T-helper 17 cell (primary cell): Measurements from ENCODE around the gene KCNJ10. TPM values are rescaled to one million over a fixed set of nuclear protein-coding genes. Genes with fewer than 3 reads are reported as not detected.
A peak's percentile ranks its signal among the peaks of the same experiment; 100 is the strongest.

Source experiments
- ATAC-seq: fragments of 150-1000 bp; cut with Tn5 transposase; 2 replicates; pipeline ENCODE4 v1.10.0; 2021; ENCODE audit warnings: mild to moderate bottlenecking, moderate library complexity
- DNase-seq, 3 donors: peaks; one replicate each; pipeline versions ENCODE4 v3.0.0 to v3.0.0-alpha.2; 2020 to 2021
- H3K9me3 ChIP-seq: one replicate; pipeline ENCODE4 v1.7.0; 2013; ENCODE audit warnings: low read length, mild to moderate bottlenecking; ENCODE audit not compliant: control insufficient read depth, poor library complexity, severe bottlenecking
- H3K27ac Mint-ChIP-seq: one replicate; pipeline ENCODE4 v1.8.0; 2022; ENCODE audit warnings: mild to moderate bottlenecking, moderate library complexity, mixed read lengths
- H3K27me3 Mint-ChIP-seq: one replicate; pipeline ENCODE4 v1.8.0; 2022; ENCODE audit warnings: mixed read lengths
- H3K36me3 Mint-ChIP-seq: one replicate; pipeline ENCODE4 v1.8.0; 2022; ENCODE audit warnings: low read depth, mixed read lengths
- H3K4me1 Mint-ChIP-seq: one replicate; pipeline ENCODE4 v1.8.0; 2022; ENCODE audit warnings: mild to moderate bottlenecking, mixed read lengths
- H3K4me3 Mint-ChIP-seq: one replicate; pipeline ENCODE4 v1.8.0; 2022; ENCODE audit warnings: mild to moderate bottlenecking, moderate library complexity, mixed read lengths
- total RNA-seq, 4 donors: library from RNA in 2 of 4; stranded (reverse) in 2 of 4; gene quantifications; one replicate each; pipeline ENCODE4 v1.2.3 and lab custom pipeline; 2022 to 2026

Gene KCNJ10
- total RNA-seq, 2 donors from 2014 or later, result not detected

GRCh38 chr1:160096274-160097116, 26.5 kb upstream of the KCNJ10 start:
- Mint-ChIP-seq H3K27me3 (no peaks in the 10 kb centered on the region), H3K36me3 (peaks cover 2% of the 10 kb centered on the region), H3K4me1 (peaks cover 35% of the 10 kb centered on the region), H3K4me3 (peak overlapping the region; percentile 93), H3K27ac (peak overlapping the region; percentile 95)
- H3K9me3 ChIP-seq, result no peaks in the 10 kb centered on the region
- no peak for ATAC-seq
- no peak for DNase-seq

- H3K36me3 Mint-ChIP-seq, result peaks cover 6% of the 10 kb centered on the region
- DNase-seq (no peak), ATAC-seq (no peak)
- H3K4me3 Mint-ChIP-seq, result peak overlapping the region; percentile 93
- H3K27ac Mint-ChIP-seq, result peak overlapping the region; percentile 95
- H3K9me3 ChIP-seq, result no peaks in the 10 kb centered on the region
- peaks cover 32% of the 10 kb centered on the region for H3K4me1 Mint-ChIP-seq
- H3K27me3 Mint-ChIP-seq, result no peaks in the 10 kb centered on the region
Observed at GRCh38 chr1:160095382-160096105, 25.6 kb upstream of the KCNJ10 start.

GRCh38 chr1:160094806-160095205, 24.8 kb upstream of the KCNJ10 start:
- Mint-ChIP-seq H3K27me3 (no peaks in the 10 kb centered on the region), H3K27ac (no peak overlapping the region), H3K4me1 (peaks cover 30% of the 10 kb centered on the region), H3K36me3 (peaks cover 6% of the 10 kb centered on the region), H3K4me3 (no peak overlapping the region)
- ATAC-seq (no peak), DNase-seq (no peak)
- no peaks in the 10 kb centered on the region for H3K9me3 ChIP-seq

GRCh38 chr1:160094291-160094625, 24.3 kb upstream of the KCNJ10 start:
- no peak for DNase-seq
- H3K27ac Mint-ChIP-seq, result no peak overlapping the region

GRCh38 chr1:160093624-160094290, 23.8 kb upstream of the KCNJ10 start:
- no peaks in the 10 kb centered on the region for H3K27me3 Mint-ChIP-seq
- no peaks in the 10 kb centered on the region for H3K9me3 ChIP-seq
- DNase-seq (no peak), ATAC-seq (no peak)
- H3K4me1 Mint-ChIP-seq, result peaks cover 27% of the 10 kb centered on the region
- H3K27ac Mint-ChIP-seq, result no peak overlapping the region
- peaks cover 10% of the 10 kb centered on the region for H3K36me3 Mint-ChIP-seq
- H3K4me3 Mint-ChIP-seq, result no peak overlapping the region

More at GRCh38 chr1:160094291-160094625, 24.3 kb upstream of the KCNJ10 start:
- Mint-ChIP-seq H3K4me1 (peaks cover 26% of the 10 kb centered on the region), H3K36me3 (peaks cover 6% of the 10 kb centered on the region), H3K4me3 (no peak overlapping the region), H3K27me3 (no peaks in the 10 kb centered on the region)
- ATAC-seq, result no peak
- no peaks in the 10 kb centered on the region for H3K9me3 ChIP-seq

GRCh38 chr1:160093069-160093395, 23.1 kb upstream of the KCNJ10 start:
- H3K27ac Mint-ChIP-seq, result no peak overlapping the region
- no peak overlapping the region for H3K4me3 Mint-ChIP-seq
- H3K27me3 Mint-ChIP-seq, result no peaks in the 10 kb centered on the region
- no peak for ATAC-seq
- no peak for DNase-seq
- peaks cover 27% of the 10 kb centered on the region for H3K4me1 Mint-ChIP-seq
- no peaks in the 10 kb centered on the region for H3K9me3 ChIP-seq
- peaks cover 13% of the 10 kb centered on the region for H3K36me3 Mint-ChIP-seq

GRCh38 chr1:160092366-160093068, 22.6 kb upstream of the KCNJ10 start:
- DNase-seq (no peak), ATAC-seq (no peak)
- Mint-ChIP-seq H3K36me3 (peaks cover 13% of the 10 kb centered on the region), H3K4me1 (peaks cover 23% of the 10 kb centered on the region), H3K4me3 (no peak overlapping the region), H3K27me3 (no peaks in the 10 kb centered on the region), H3K27ac (no peak overlapping the region)
- H3K9me3 ChIP-seq, result no peaks in the 10 kb centered on the region

- Mint-ChIP-seq H3K27ac (no peak overlapping the region), H3K4me3 (no peak overlapping the region), H3K27me3 (no peaks in the 10 kb centered on the region), H3K4me1 (peaks cover 21% of the 10 kb centered on the region), H3K36me3 (peaks cover 15% of the 10 kb centered on the region)
- ATAC-seq (no peak), DNase-seq (no peak)
- H3K9me3 ChIP-seq, result no peaks in the 10 kb centered on the region
Observed at GRCh38 chr1:160091666-160092223, 21.8 kb upstream of the KCNJ10 start.

GRCh38 chr1:160090760-160091159, 20.8 kb upstream of the KCNJ10 start:
- no peak for DNase-seq
- no peaks in the 10 kb centered on the region for H3K27me3 Mint-ChIP-seq
- H3K36me3 Mint-ChIP-seq, result peaks cover 15% of the 10 kb centered on the region
- no peak overlapping the region for H3K4me3 Mint-ChIP-seq
- no peaks in the 10 kb centered on the region for H3K9me3 ChIP-seq
- no peak overlapping the region for H3K27ac Mint-ChIP-seq
- H3K4me1 Mint-ChIP-seq, result peaks cover 22% of the 10 kb centered on the region
- ATAC-seq, result no peak

- H3K4me1 Mint-ChIP-seq, result peaks cover 22% of the 10 kb centered on the region
- H3K9me3 ChIP-seq, result no peaks in the 10 kb centered on the region
- ATAC-seq (no peak), DNase-seq (no peak)
- no peak overlapping the region for H3K4me3 Mint-ChIP-seq
- peaks cover 15% of the 10 kb centered on the region for H3K36me3 Mint-ChIP-seq
- no peak overlapping the region for H3K27ac Mint-ChIP-seq
- H3K27me3 Mint-ChIP-seq, result no peaks in the 10 kb centered on the region
Observed at GRCh38 chr1:160089883-160090282, 19.9 kb upstream of the KCNJ10 start.

- Mint-ChIP-seq H3K36me3 (peaks cover 15% of the 10 kb centered on the region), H3K27me3 (peaks cover 12% of the 10 kb centered on the region), H3K4me1 (peaks cover 20% of the 10 kb centered on the region), H3K27ac (peak overlapping the region; percentile 39), H3K4me3 (no peak overlapping the region)
- no peak for ATAC-seq
- DNase-seq, result no peak
- no peaks in the 10 kb centered on the region for H3K9me3 ChIP-seq
Observed at GRCh38 chr1:160087118-160087662, 17.2 kb upstream of the KCNJ10 start.

- peaks cover 13% of the 10 kb centered on the region for H3K36me3 Mint-ChIP-seq
- ATAC-seq (no peak), DNase-seq (no peak)
- peaks cover 20% of the 10 kb centered on the region for H3K4me1 Mint-ChIP-seq
- H3K27ac Mint-ChIP-seq, result peak overlapping the region; percentile 39
- no peaks in the 10 kb centered on the region for H3K9me3 ChIP-seq
- peaks cover 19% of the 10 kb centered on the region for H3K27me3 Mint-ChIP-seq
- no peak overlapping the region for H3K4me3 Mint-ChIP-seq
Observed at GRCh38 chr1:160086456-160086892, 16.5 kb upstream of the KCNJ10 start.
